GM12891 (cell line): ENCODE results near the gene CACNA1S.

ENCODE experiments used
- PAX5 ChIP-seq: IDR thresholded peaks from 2 replicates; pipeline ENCODE4 v1.6.1; 2011; ENCODE audit warnings: low read length, moderate library complexity, mild to moderate bottlenecking; ENCODE audit not compliant: insufficient read depth, severe bottlenecking
- POLR2A ChIP-seq: IDR thresholded peaks from 2 replicates; pipeline ENCODE4 v1.6.1; 2011; ENCODE audit warnings: low read depth, low read length, control low read depth
- POLR2AphosphoS5 ChIP-seq: IDR thresholded peaks from 2 replicates; pipeline ENCODE4 v1.6.1; 2011; ENCODE audit warnings: low read depth, low read length, control low read depth
- POU2F2 ChIP-seq: IDR thresholded peaks from 2 replicates; pipeline ENCODE4 v1.6.1; 2011; ENCODE audit warnings: low read depth, mild to moderate bottlenecking, control low read depth, low read length, moderate library complexity
- SPI1 ChIP-seq: IDR thresholded peaks from 2 replicates; pipeline ENCODE4 v1.6.1; 2011; ENCODE audit warnings: low read depth, low read length, control low read depth
- TAF1 ChIP-seq: IDR thresholded peaks from 2 replicates; pipeline ENCODE4 v1.6.1; 2011; ENCODE audit warnings: low read depth, low read length, control low read depth

DNA sequence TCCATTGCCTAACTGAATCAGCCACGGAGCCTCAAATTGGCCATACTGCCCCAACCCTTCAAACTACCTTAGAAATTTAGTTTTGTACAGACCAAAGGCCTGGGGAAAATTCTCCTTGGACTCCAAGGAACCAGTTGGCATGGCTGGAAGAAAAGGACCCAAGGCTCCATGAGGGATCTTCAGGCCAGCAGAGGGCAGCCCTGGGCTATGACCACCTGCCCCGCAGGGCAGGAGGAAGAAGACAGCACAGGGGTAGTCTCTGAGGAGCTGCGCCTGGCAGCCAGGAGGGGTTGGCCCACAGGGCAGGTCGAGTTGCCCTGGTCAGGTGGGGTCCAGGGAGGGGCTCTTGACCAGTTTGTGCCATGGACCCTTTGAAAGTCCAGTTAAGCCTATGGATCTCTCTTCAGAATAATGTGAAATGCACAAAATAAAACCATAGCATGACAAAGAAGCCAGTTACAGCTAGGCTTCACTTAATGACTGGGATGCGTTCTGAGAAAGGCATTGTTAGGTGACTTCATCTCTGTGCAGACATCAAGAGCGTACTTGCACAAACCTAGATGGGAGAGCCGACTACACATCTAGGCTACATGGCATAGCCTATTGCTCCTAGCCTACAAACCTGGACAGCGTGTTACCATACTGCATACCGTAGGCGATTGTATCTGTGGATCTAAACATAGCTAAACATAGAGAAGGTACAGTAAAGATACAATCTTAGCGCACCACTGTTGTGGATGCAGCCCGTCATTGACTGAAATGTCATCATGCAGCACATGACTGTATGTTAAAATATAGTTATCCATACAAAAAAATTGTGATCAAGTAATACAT is 26.1 kb downstream of the CACNA1S start:
- TF ChIP-seq POLR2A: no peak
- TF ChIP-seq TAF1: no peak
- TF ChIP-seq SPI1: no peak
- TF ChIP-seq POLR2AphosphoS5: no peak
- TF ChIP-seq POU2F2: no peak
- TF ChIP-seq PAX5: no peak
